ENCODE results near the gene PPFIA4.

The PPFIA4 gene

GRCh38 chr1:203056012-203056411, 29.7 kb downstream of the PPFIA4 start:
- TF ChIP-seq, protein P1, sequence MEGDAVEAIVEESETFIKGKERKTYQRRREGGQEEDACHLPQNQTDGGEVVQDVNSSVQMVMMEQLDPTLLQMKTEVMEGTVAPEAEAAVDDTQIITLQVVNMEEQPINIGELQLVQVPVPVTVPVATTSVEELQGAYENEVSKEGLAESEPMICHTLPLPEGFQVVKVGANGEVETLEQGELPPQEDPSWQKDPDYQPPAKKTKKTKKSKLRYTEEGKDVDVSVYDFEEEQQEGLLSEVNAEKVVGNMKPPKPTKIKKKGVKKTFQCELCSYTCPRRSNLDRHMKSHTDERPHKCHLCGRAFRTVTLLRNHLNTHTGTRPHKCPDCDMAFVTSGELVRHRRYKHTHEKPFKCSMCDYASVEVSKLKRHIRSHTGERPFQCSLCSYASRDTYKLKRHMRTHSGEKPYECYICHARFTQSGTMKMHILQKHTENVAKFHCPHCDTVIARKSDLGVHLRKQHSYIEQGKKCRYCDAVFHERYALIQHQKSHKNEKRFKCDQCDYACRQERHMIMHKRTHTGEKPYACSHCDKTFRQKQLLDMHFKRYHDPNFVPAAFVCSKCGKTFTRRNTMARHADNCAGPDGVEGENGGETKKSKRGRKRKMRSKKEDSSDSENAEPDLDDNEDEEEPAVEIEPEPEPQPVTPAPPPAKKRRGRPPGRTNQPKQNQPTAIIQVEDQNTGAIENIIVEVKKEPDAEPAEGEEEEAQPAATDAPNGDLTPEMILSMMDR (conservative IDR thresholded peaks at IDR 0.05): no peak
- H3K27ac ChIP-seq: no peak overlapping the region

DNA sequence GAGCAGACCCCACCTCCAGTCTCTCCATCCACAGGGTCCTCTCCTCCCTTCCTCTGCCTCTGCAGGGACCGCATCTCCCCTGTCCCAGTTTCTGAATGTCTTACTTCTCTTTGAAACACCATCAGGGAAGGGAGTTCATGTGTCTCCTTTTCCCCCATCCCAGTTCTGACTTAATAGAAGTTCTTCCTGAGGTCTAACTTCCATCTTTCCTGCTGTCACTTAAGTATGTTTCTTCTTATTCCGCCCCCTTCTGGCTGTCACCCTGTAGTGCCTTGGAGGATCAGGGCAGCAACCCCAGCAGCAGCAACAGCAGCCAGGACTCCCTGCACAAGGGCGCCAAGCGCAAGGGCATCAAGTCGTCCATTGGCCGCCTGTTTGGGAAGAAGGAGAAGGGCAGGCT, 30.2 kb downstream of the PPFIA4 start:
- H3K27ac ChIP-seq: no peak overlapping the region
- TF ChIP-seq, protein P1 (conservative IDR thresholded peaks at IDR 0.05): no peak

DNA sequence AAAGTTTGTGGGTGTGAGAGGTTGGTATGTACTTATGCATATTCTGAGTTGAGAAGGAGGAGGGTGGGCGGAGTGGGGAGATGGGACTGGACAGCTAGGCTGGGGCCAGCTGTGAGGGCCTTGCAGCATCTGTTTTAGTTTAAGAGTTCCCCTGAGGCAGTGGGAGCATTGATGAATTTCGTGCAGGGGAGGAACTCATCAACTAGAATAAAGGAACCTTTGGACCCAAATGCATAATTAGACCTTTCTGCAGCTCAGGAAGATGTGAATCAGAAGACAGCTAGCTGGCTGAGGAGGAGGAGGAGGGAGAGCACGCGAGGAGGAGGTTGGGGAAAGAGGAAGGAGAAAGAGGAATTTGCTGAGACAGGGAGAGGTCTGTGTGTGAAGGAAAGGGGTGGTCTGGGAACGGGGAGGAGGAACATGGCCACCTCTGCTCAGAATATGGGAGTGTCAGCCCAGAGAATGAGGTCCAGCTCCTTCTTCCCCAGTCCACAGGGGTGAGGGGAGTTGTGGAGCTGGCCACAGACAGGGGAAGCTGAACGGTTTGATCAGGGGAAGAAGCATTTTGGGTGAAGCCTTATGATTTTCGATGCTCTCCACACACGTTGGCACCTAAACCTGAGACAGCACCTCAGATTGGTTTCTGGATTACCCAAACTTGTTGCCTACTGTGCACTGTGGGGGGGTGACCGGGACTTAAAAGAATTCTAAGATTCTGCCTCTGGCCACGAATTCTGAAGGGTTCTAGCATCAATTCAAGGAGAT, 31.8 kb downstream of the PPFIA4 start:
- TF ChIP-seq, protein P1 (conservative IDR thresholded peaks at IDR 0.05): no peak
- no peak overlapping the region for H3K27ac ChIP-seq

DNA sequence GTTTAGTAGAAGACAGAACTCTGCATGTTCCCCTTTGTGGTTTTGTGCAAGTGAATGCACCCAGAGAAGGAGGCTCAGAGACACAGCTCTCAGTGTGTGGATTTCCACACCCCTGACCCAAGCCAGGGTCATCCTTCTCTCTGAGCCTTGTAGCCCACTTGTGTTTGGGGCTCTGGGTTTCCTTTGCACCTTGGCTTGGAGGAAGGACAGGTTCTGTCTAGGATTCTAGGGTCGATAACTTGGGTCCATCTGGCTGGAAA, 32.3 kb downstream of the PPFIA4 start:
- H3K27ac ChIP-seq: no peak overlapping the region
- TF ChIP-seq, protein P1 (conservative IDR thresholded peaks at IDR 0.05): no peak

DNA sequence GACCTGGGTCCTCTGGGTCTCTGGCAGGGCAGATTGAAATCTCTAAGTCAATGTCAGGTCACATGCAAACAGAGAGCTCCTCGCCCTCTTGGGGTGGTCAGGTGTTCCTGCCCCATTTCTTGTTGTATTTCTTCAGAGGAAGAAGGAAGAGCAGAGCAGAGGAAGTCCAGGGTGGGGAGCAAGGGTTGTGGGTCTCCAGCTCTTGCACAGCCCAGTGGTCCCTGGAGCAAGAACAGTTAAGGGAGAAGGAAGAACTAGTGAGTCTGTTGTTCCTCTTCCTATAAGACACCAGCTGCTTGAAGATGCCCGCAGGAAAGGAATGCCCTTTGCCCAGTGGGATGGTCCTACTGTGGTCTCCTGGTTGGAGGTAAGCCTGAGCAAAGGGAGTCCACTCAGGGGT, 33.2 kb downstream of the PPFIA4 start:
- TF ChIP-seq, protein P1 (conservative IDR thresholded peaks at IDR 0.05): no peak
- H3K27ac ChIP-seq: no peak overlapping the region

DNA sequence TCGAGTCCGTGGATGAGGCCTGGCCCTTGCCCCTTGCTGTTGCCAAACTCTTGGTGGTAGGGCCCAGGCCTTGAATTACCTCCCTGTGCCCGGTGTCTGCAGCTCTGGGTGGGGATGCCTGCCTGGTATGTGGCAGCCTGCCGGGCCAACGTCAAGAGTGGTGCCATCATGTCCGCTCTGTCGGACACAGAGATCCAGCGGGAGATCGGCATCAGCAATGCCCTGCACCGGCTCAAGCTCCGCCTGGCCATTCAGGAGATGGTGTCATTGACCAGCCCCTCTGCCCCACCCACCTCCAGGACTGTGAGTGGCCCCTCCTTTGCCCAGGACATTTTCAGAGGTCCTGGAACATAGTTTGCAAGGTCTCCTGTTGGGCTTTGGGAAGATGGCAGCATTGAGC, 33.8 kb downstream of the PPFIA4 start:
- H3K27ac ChIP-seq: no peak overlapping the region
- TF ChIP-seq, protein P1 (conservative IDR thresholded peaks at IDR 0.05): no peak

GRCh38 chr1:203063287-203063686, 37.0 kb downstream of the PPFIA4 start:
- TF ChIP-seq, protein P1 (conservative IDR thresholded peaks at IDR 0.05): no peak

More at GRCh38 chr1:203063287-203063686, 37.0 kb downstream of the PPFIA4 start:
- H3K27ac ChIP-seq: no peak overlapping the region

All from VCaP (cell line).